GM12872 (cell line): ENCODE measurements around the gene APOC1.

Experiments
- TF ChIP-seq, protein P1 (sequence below): IDR thresholded peaks from 3 replicates; pipeline ENCODE4 v1.5.1; 2011; ENCODE audit warnings: low read depth, mild to moderate bottlenecking, low read length, moderate library complexity; ENCODE audit not compliant: insufficient read depth

APOC1 gene

DNA sequence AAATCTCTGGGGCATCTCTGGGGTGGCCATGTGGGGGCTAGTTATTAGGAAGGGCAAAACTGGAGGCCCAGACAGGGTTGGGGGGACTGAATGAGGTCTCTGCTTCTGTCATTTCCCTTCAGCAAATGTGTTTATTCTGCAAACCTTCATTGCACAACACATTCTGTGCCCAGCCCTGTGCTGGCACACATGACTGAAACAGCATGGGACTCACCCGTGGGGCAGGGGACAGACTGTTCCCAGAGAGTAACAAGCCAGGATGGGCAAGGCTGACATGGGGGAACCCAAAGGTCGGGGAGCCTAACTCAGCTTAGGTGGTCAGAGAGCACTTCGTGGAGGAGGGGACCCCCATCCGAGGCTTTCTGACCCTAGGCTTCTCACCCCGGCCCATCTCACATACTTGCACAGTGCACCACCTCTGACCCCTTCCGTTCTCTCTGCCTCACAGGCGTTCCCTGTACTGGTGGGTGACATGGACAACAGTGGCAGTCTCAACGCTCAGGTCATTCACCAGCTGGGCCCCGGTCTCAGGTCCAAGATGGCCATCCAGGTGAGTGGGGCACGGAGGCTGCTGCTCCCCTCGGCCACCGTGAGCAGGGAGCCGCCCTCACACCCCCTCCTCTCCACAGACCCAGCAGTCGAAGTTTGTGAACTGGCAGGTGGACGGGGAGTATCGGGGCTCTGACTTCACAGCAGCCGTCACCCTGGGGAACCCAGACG lies 20.9 kb upstream of the APOC1 start:
- TF ChIP-seq, protein P1, sequence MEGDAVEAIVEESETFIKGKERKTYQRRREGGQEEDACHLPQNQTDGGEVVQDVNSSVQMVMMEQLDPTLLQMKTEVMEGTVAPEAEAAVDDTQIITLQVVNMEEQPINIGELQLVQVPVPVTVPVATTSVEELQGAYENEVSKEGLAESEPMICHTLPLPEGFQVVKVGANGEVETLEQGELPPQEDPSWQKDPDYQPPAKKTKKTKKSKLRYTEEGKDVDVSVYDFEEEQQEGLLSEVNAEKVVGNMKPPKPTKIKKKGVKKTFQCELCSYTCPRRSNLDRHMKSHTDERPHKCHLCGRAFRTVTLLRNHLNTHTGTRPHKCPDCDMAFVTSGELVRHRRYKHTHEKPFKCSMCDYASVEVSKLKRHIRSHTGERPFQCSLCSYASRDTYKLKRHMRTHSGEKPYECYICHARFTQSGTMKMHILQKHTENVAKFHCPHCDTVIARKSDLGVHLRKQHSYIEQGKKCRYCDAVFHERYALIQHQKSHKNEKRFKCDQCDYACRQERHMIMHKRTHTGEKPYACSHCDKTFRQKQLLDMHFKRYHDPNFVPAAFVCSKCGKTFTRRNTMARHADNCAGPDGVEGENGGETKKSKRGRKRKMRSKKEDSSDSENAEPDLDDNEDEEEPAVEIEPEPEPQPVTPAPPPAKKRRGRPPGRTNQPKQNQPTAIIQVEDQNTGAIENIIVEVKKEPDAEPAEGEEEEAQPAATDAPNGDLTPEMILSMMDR = no peak

DNA sequence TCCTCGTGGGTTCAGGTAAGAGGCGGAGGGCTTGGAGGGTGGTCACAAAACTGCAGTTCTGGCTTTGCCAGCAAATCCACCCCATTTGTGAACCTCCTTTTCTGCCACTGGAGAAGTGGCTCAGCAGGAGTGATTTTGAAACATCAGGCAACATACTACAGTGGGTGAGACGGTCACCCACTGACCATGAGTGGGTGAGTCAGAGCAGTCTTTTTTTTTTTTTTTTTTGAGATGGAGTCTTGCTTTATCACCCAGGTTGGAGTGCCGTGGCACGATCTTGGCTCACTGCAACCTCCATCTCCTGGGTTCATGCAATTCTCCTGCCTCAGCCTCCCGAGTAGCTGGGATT lies 20.4 kb upstream of the APOC1 start:
- TF ChIP-seq, protein P1 = no peak

DNA sequence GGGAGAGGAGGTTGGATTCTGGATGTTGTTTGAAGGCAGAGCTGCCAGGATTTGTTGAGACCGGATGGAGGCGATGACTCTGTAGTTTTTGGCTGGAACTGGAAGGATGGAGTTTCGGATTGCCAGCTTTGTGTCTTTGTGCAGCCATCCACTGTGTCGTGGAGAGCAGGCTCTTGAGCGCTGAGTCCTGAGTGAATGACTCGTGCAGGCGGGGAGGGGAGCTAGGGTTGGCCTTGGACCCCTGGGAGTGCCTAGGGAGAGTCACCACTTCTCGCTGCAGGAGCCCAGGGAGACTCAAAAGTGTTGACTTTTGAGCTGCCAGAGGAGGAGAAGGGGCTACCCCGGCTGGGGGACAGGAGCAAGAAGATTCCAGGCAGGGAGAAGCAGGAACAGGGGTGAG lies 19.5 kb upstream of the APOC1 start:
- TF ChIP-seq, protein P1 = no peak

DNA sequence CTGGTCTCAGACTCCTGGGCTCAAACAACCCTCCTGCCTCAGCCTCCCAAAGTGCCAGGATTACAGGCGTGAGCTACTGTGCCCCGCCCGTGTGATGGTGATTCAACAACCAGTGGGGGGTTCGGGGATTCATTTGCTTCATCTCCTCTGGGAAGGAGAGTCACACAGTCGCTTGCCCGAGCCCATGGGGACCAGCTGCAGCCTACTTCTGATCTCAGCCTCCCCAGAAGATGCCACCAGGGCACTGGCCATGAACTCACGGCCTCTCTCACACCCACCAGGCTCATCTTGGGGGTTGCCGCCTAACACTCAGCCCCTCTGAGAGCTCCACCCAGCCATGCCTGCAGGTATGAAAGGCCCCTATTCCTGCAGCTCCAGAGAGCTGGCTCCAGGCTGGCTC lies 16.6 kb upstream of the APOC1 start:
- TF ChIP-seq, protein P1 = no peak

DNA sequence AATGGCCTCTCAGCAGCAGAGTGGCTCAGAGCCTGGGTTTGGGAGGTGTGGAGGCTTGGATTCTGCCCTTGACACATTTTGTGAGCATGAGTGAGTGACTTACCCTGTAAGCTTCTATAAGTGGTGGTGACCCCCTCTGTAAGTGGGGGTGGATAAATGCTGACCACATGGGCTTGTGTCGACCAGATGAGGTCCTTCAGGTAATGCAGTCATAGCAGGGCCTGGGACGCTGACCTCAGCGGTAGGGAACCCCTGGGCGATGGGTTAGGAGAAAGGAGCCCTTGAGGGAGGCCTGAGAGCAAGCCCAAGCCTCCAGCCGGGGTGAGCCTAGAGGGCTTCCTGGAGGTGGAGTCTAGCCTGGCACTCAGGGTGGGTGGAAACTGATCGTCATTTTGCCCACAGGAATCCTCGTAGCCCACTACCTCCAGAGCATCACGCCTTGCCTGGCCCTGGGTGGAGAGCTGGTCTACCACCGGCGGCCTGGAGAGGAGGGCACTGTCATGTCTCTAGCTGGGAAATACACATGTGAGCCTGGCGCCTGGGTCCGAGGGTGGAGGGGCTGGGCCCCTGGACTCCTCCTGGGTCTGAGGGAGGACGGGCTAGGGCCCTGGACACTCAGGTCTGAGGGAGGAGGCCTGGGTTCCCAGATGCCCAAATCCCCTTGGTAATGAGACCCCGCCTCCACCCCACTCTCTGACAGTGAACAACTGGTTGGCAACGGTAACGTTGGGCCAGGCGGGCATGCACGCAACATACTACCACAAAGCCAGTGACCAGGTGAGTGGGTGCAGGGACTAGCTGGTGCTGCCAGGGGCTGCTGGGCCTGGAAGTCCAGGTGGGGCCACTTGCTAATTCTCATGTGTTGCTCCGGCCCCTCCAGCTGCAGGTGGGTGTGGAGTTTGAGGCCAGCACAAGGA lies 13.8 kb upstream of the APOC1 start:
- TF ChIP-seq, protein P1 = no peak

DNA sequence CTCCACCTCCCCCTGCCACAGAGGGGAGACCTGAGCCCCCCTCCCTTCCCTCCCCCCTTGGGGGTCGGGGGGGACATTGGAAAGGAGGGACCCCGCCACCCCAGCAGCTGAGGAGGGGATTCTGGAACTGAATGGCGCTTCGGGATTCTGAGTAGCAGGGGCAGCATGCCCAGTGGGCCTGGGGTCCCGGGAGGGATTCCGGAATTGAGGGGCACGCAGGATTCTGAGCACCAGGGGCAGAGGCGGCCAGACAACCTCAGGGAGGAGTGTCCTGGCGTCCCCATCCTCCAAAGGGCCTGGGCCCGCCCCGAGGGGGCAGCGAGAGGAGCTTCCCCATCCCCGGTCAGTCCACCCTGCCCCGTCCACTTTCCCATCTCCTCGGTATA lies 11.2 kb upstream of the APOC1 start:
- TF ChIP-seq, protein P1 = no peak

DNA sequence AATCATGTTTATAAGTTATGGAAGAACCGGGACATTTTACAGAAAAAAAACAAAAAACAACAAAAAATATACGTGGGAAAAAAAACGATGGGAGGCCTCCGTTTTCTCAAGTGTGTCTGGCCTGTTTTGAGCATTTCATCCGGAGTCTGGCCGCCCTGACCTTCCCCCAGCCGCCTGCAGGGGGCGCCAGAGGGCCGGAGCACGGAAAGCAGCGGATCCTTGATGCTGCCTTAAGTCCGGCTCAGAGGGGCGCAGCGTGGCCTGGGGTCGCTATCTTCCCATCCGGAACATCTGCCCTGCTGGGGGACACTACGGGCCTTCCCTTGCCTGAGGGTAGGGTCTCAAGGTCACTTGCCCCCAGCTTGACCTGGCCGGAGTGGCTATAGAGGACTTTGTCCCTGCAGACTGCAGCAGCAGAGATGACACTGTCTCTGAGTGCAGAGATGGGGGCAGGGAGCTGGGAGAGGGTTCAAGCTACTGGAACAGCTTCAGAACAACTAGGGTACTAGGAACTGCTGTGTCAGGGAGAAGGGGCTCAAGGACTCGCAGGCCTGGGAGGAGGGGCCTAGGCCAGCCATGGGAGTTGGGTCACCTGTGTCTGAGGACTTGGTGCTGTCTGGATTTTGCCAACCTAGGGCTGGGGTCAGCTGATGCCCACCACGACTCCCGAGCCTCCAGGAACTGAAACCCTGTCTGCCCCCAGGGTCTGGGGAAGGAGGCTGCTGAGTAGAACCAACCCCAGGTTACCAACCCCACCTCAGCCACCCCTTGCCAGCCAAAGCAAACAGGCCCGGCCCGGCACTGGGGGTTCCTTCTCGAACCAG lies 10.6 kb upstream of the APOC1 start:
- TF ChIP-seq, protein P1 = peak; percentile 97
